IPS-18c (cell line): Measurements from ENCODE around the gene BPIFB3.
"Not testable (repeated sequence)": the region's sequence is repeated elsewhere in the genome, so short reads cannot be mapped to it uniquely, and the experiment has no call there.

ENCODE experiments used
- H3K4me3 ChIP-seq: 2 replicates; pipeline ENCODE4 v1.7.0; 2013; ENCODE audit warnings: low read depth, mild to moderate bottlenecking, low read length, moderate library complexity; ENCODE audit not compliant: insufficient read depth
- H3K9me3 ChIP-seq: one replicate; pipeline ENCODE4 v1.6.1; 2013; ENCODE audit warnings: mild to moderate bottlenecking, low read length, moderate library complexity; ENCODE audit not compliant: control insufficient read depth, insufficient read depth

Gene BPIFB3

DNA sequence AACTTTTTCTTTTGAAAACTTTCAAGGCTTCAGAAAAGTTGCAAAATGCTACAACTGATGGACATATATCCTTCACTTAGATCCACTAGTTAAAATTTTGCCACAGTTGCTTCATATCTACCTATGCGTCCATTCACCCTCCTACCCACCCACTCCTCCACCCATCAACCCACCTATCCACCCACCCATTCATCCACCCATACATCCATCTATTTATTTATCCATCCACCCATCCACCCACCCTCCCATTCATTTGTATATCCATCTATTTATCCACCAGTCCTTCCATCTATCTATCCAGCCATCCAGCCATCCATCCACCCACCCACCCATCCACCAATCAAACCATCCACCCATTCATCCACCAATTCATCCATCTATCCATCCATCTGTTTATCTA, 39.4 kb downstream of the BPIFB3 start:
- no peak overlapping the region for H3K4me3 ChIP-seq
- H3K9me3 ChIP-seq: no peaks in the 10 kb centered on the region

DNA sequence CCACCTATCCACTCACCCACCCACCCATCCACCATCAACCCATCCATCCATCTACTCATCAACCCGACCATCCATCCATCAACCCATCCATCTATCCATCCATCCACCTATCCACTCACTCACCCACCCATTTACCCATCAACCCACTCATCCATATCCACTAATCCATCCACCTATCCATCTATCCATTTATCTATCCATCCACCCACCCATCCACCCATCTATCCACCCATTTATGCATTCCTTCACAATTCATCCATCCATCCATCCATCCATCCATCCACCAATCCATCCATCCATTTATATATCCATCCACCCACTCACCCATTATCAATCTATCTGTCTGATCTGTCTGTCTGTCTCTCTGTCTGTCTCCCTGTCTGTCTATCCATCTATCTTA, 39.9 kb downstream of the BPIFB3 start:
- no peaks in the 10 kb centered on the region for H3K9me3 ChIP-seq

DNA sequence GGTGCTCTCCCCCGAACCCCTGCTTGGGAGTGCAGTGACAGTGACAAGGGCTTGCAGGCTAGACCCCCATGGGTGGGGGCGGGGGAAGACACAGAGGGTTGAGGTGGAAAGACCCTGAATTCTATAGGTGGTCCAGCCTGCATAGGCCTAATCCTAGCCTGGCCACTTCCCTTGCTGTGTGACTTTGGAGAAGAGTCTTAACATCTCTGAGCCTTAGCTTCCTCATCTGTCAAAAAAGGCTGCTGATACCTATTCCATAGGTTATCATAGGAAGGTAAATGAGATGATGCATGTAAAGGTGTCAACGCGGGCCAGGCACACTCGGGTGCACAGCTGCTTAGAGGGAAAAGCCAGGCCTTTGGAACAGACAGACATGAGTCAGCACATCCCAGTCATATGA, 41.5 kb downstream of the BPIFB3 start:
- Histone ChIP-seq H3K4me3 (no peak overlapping the region), H3K9me3 (no peaks in the 10 kb centered on the region)

More for the DNA sequence above, 39.9 kb downstream of the BPIFB3 start:
- H3K4me3 ChIP-seq: no peak overlapping the region

DNA sequence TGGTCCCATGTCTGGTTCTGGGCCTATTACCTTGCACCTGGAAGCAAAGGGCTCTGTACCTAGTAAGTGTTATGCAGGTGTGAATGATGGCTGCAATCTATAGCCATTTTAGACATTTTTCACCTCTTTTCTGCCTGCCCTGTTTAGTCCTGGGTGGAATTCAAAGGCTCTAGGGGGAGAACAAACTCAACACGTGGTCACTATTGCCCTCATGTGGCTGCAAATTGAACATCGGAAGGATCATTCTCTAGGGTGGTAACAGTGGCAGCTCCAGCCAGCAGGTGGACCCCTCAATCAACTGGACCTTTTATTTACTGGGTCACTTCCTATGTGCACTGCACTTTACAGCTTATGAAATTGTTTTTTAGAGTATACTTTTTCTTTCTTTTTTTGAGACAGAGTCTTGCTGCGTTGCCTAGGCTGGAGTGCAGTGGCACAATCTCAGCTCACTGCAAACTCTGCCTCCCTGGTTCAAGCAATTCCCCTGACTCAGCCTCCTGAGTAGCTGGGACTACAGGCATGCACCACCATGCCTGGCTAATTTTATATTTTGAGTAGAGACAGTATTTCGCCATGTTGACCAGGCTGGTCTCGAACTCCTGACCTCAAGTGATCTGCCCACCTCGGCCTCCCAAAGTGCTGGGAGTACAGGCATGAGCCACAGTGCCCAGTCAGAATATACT, 42.3 kb downstream of the BPIFB3 start:
- not testable (repeated sequence) for H3K4me3 ChIP-seq, H3K9me3 ChIP-seq

DNA sequence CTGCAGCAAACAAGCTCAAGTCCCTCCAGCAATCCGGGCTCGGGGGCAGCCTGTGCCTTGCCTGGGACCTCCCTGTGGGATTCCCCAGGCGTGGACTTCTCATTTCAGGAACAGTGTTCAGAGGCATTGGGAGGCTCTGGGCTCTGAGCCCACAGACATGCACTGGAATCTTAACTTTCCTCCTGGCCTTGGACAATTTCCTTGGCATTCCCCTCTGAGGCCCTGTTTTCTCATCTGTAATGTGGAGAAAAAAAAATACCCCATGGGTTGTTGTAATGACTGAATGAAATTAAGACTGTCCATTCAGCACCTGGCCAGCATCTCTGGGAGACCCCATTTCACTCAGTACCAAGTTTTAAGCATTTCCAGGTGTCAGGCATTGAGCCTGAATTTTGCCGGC, 43.3 kb downstream of the BPIFB3 start:
- H3K9me3 ChIP-seq: no peaks in the 10 kb centered on the region
- no peak overlapping the region for H3K4me3 ChIP-seq

DNA sequence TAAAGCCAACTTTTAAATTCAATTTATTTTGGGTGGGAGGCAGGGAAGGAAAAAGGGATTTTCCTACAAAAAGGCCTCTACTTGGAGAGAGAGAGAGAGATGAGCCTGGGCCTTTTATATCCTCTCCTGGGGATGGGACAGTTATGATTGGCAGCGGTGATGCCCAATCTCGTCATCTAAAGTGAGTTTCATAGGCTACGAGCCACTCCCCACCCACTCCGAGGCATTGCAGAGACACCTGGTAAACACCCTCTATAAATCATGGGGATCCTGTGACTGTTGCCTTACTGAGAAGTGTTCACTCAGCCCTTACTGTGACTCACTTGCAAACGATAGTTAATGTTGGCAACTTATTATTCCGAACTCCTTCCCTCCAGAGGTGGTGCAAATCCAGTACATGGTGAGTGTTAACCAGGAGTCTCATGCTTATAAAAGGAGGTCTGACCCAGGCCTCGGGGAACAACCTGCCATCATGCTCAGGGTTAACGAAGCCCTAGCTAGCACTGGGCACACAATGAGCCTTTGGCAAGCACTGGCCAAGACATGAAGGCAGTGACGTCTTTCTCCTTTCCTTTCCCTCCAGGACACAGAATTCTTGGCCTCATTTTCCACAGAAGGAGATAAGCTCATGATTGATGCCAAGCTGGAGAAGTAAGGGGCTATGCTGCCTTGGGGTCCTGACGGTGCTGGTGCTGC, 46.3 kb downstream of the BPIFB3 start:
- Histone ChIP-seq H3K9me3 (no peaks in the 10 kb centered on the region), H3K4me3 (no peak overlapping the region)

DNA sequence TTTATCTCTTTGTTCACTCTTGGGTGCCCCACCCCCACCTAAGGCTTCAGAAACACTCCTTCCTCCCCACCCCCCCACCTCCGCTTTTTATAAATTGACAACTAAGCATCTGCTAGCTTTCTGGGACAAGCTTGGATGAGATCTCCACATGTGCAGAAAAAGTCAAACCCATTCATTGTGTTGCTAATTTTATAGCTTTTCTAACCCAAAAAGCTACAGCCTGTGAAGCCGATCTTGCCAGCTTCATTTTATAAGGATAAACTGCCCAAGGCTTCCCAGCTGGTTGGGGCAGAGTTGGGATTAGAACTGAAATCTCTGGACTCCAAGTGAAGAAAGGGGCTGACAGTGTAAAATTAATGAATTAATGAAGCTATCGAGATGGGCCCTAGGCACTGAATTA, 49.9 kb downstream of the BPIFB3 start:
- H3K9me3 ChIP-seq: no peaks in the 10 kb centered on the region
- H3K4me3 ChIP-seq: no peak overlapping the region

DNA sequence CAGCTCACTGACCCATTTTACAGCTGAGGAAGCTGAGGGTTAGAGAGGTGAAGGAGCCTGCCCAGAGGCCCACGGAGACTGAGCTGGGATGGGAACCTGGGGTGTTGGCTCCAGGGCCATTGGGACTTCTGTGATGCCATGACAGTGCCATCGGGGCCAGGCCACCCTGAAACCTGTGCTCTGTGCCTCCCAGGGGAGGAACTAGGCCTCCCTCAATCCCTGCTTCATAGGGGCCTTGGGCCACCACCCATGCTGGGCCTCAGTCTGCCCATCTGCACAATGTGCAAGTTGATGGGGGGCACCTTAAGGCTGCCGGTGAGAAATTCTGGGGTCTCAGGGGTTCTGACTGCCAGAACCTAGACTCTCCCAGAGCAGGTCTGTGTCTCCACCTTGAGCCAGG, 50.6 kb downstream of the BPIFB3 start:
- Histone ChIP-seq H3K9me3 (no peaks in the 10 kb centered on the region), H3K4me3 (no peak overlapping the region)

DNA sequence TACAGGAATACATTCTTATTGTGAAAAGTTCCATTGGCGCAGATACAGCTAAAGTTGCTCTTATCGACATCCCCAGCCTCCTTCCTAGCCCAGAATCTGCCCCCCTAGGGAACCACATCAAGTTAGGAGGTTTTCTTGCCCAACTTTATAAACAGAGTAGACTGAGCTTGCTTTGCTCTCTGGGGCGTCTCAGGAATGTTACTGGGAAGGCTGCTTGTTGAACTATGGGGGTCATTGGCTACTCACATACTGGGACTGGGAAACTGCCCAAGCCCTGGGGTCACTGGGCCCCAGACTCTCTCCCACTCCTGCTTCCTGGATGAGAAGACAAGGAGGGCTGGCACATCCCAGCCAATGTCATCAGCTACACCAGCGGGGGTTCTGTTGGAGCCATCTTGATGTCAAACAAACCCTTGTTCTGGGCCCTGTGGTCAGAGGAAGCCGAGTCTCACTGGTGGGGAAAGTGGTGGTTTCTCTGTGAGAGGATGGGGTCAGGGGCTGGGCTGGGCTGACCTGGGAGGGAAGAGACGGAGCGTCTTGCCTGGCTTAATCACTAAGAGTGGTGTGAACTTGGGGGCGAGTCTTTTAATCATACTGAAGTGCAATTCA, 51.7 kb downstream of the BPIFB3 start:
- Histone ChIP-seq H3K9me3 (no peaks in the 10 kb centered on the region), H3K4me3 (no peak overlapping the region)

DNA sequence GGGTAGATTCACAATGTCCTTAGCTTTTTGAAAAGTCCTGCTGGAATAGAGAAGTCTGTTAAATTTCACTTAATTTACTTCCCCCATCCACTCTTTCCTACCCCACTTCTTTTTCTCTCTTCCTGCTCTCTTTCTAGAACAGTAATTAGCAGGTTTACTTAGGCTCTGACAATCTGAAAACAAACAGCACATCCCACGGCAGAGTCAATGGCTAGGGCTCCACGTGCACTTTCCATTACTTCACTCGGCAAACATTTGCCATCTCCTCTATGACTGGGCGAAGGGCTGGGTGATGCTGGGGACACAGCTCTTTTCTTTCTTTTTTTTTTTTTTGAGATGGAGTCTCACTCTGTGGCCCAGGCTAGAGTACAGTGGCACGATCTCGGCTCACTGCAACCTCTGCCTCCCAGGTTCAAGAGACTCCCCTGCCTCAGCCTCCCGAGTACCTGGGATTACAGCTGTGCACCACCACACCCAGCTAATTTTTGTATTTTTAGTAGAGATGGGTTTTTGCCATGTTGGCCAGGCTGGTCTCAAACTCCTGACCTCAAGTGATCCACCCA, 52.4 kb downstream of the BPIFB3 start:
- H3K9me3 ChIP-seq, H3K4me3 ChIP-seq: not testable (repeated sequence)

DNA sequence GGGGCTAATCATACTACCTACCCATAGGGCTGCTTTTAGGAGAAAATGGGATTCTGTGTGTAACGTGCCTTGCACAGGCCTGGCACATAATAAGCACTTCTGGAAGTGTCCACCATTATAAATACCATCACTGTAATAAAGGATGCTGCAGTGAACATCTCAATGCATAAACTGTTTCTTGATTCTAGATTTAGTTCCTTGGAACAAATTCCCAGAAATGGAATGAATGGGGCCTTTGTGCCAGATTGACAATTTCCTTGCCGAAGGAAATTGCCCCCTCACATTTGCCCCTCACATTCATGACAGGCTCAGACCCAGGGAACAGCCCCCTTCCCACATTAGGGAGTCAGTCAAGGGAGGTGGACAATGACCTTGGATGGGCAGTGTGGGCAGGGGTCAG, 55.0 kb downstream of the BPIFB3 start:
- H3K9me3 ChIP-seq: no peaks in the 10 kb centered on the region
- H3K4me3 ChIP-seq: no peak overlapping the region

DNA sequence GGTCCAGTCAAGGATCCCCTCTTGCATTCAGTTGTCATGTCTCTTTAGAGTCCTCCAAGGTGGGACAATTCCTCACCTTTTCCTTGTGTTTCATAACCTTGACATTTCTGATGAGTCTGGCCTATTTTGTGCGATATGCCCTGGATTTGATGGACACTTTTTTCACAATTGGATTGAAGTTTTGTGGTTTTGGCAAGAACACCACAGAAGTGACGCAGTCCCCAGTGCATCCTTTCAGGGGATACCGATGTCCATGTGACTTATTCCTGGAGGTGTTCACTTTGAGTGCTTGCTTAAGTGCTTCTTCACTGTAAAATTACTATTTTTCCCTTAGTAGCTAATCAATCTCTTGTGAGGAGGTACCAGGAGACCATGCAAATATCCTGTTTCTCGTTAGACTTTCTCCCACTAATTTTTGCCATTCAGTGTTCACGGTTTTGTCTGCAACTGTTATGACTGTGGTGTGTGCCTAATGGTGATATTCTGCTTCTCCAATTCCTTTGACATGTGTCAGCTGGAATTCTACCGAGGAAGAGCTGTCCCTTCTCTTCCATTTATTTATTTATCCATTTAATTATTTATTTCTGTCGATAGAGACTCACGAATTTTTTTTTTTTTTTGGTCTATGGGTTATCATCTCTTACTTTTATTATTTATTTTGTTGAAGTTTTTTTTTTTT, 56.6 kb downstream of the BPIFB3 start:
- Histone ChIP-seq H3K9me3 (no peaks in the 10 kb centered on the region), H3K4me3 (no peak overlapping the region)

DNA sequence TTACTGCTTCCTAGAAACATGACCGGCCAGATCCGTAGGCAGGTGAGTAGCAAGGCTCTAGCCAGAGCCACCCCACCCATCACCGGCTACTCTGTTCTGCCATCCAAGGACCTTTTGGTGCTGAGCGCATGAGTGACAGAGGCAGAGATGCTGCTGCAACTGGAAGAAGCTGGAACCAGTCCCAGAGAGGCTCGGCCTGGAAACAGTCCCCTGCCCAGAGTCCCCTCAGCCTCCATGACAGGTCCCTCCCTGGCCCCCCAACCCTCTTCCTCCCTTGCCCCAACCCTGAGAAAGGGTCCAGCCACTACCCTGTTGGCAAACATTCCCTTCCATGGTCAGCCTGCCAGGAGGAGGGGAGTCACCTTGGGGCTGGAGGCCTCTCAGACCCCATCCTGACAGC, 57.6 kb downstream of the BPIFB3 start:
- no peak overlapping the region for H3K4me3 ChIP-seq
- H3K9me3 ChIP-seq: no peaks in the 10 kb centered on the region

DNA sequence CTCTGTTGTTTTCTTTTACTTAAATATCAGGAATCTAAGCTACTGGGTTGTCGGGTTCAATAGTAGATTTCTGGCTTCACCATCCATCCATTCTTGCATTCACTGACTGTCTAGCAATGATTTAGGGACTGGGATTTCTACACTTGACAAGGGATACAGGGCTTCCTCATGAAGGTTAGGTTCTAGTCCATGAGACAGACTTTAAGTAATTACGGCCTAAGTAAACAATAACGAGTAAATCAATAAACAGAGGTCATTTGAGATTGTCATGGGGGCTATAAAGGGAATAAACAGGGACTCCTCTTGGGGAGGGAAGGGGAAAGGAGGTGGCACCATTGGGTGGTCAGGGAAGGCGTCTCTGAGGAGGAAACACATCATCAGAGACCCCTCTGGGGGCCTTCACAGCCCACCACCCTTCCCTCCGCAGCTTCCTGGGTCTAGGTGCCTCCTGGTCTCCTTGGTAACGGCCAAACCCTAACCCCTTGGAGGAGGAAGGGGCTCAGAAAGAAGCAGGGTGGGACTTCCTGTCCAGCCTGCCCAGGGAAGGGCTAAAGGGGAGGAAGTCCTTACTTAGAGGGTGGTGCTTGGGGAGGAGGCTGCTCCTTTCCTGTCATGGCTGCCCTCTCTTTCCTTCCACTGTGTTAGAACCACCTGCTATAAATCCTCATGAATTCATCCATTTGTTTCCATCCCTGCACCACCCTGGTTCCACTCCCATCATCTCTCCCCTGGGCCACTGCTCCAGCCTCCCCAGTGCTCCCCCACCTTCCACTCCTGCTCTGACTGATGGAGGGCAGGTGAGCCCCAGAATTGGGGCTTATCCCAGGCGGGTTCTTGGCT, 59.1 kb downstream of the BPIFB3 start:
- H3K4me3 ChIP-seq: no peak overlapping the region
- no peaks in the 10 kb centered on the region for H3K9me3 ChIP-seq

DNA sequence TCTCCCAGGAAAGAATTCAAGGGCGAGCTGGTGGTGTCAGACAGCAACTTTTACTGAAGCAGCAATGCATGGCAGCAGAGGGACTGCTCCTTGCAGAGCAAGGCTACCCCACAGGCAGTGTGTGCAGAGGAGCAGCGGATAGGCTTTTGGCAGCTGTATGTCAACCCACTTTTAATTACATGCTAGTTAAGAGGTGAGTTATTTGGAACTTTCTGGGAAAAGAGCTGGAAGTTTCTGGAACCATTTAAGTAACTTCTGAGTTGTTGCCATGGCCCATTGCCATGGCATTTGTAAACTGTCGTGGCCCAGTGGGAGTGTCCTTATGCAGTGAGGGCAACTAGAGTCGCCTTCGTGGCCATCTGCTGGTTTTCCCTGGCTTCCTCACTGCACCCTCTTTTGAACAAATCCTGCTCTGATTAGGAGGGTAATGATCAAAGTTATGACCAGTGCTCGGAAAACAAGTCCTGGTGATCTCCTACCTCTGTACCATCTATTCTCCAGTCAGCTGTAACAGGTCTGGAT, 59.7 kb downstream of the BPIFB3 start:
- H3K9me3 ChIP-seq: no peaks in the 10 kb centered on the region
- no peak overlapping the region for H3K4me3 ChIP-seq

DNA sequence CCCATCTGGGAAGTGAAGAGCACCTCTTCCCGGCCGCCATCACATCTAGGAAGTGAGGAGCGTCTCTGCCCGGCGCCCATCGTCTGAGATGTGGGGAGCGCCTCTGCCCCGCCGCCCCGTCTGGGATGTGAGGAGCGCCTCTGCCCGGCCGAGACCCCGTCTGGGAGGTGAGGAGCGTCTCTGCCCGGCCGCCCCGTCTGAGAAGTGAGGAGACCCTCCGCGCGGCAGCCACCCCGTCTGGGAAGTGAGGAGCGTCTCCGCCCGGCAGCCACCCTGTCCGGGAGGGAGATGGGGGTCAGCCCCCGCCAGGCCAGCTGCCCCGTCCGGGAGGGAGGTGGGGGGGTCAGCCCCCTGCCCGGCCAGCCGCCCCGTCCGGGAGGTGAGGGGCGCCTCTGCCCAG, 61.8 kb downstream of the BPIFB3 start:
- not testable (repeated sequence) for H3K9me3 ChIP-seq, H3K4me3 ChIP-seq
